ES-I3 (cell line): ENCODE measurements around the gene MAN1A2.
"Not testable (repeated sequence)": the region's sequence is repeated elsewhere in the genome, so short reads cannot be mapped to it uniquely, and the experiment has no call there.

ENCODE experiments used
- H3K36me3 ChIP-seq: 2 replicates; pipeline ENCODE4 v1.6.1; 2013; ENCODE audit warnings: mild to moderate bottlenecking, low read length, control low read depth, moderate library complexity; ENCODE audit not compliant: insufficient read depth
- H3K4me1 ChIP-seq: 2 replicates; pipeline ENCODE4 v1.6.1; 2013; ENCODE audit warnings: mild to moderate bottlenecking, control low read depth, low read length; ENCODE audit not compliant: insufficient read depth
- H3K9ac ChIP-seq: 2 replicates; pipeline ENCODE4 v1.6.1; 2013; ENCODE audit warnings: low read depth, mild to moderate bottlenecking, low read length, moderate library complexity
- H3K9me3 ChIP-seq: 2 replicates; pipeline ENCODE4 v1.6.1; 2013; ENCODE audit warnings: mild to moderate bottlenecking, low read length, moderate library complexity; ENCODE audit not compliant: control insufficient read depth, insufficient read depth

Gene MAN1A2

DNA sequence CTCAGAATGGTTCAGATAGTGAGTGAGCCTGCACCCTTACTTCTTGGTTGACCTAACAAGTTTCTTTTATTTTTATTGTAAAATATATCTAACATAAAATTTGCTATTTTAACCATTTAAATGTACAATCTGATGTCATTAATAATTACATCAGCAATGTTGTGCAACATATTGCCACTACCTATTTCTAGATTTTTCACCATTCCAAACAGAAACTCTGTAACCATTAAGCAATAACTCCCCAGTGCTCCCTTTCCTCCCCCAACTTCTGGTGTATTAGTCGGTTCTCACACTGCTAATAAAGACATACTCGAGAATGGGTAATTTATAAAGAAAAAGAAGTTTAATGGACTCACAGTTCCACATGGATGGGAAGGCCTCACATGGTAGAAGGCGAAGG lies 162.4 kb downstream of the MAN1A2 start:
- H3K4me1 ChIP-seq = no peaks in the 10 kb centered on the region
- no peak overlapping the region for H3K9ac ChIP-seq
- no peaks in the 10 kb centered on the region for H3K9me3 ChIP-seq
- no peaks in the 10 kb centered on the region for H3K36me3 ChIP-seq

DNA sequence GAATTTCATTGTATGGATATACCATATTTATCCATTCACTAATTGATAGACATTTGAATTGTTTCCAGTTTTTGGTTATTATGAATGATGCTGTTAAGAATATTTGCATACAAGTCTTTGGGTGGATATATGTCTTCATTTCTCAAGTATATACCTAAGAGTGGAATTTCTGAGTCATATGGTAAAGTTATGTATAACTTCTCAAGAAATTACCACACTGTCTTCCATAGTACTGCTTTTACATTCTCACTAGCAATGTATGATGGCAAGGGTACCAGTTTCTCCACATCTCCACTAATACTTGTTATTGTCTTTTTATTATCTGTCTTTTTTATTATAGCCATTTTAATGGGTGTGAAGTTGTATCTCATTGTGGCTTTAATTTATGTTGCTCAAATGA lies 164.0 kb downstream of the MAN1A2 start:
- Histone ChIP-seq H3K9me3 (no peaks in the 10 kb centered on the region), H3K36me3 (no peaks in the 10 kb centered on the region), H3K4me1 (no peaks in the 10 kb centered on the region), H3K9ac (no peak overlapping the region)

DNA sequence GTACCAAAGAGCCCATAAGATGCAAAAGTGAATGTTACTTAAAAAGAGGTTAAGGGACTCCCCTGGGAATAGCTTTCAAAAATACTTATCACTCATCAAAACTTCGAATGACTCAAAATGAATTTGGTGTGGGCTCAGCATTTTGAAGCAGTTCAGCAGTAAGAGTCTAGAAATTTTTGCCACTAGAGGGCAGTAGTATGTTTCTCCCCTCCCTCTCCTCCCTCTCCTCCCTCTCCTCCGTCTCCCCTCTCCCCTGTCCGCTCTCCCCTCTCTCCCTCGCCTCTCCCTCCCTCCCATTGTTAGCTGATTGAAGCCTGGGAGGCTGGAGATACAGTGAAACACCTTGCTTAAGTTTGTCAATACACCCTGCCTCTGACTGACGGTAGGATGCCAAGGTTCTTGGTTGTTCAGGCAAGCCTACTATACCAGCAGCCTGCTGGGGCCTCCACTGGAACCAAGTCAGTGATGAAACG lies 167.8 kb downstream of the MAN1A2 start:
- Histone ChIP-seq H3K36me3 (no peaks in the 10 kb centered on the region), H3K4me1 (no peaks in the 10 kb centered on the region), H3K9ac (no peak overlapping the region), H3K9me3 (no peaks in the 10 kb centered on the region)

DNA sequence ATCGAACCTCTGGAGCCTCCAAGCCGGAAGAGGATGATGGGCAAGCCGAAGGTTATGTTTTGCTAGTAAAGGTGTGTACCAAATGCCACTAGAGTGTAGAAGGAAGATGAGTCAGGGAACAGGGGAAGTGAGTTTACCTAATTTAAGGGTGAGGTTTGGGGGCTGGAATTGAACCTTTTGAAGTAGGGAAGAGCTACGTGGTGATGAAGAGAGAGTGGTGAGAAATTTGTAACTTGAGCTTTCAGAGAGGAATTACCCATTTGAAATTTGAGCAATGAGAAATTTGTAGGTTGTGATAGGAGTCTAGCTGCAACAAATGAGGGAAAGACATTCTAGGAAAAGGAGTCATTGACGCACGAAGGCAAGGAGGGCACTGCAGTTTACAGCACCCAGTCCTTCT lies 168.6 kb downstream of the MAN1A2 start:
- Histone ChIP-seq H3K9me3 (no peaks in the 10 kb centered on the region), H3K4me1 (no peaks in the 10 kb centered on the region), H3K9ac (no peak overlapping the region), H3K36me3 (no peaks in the 10 kb centered on the region)

DNA sequence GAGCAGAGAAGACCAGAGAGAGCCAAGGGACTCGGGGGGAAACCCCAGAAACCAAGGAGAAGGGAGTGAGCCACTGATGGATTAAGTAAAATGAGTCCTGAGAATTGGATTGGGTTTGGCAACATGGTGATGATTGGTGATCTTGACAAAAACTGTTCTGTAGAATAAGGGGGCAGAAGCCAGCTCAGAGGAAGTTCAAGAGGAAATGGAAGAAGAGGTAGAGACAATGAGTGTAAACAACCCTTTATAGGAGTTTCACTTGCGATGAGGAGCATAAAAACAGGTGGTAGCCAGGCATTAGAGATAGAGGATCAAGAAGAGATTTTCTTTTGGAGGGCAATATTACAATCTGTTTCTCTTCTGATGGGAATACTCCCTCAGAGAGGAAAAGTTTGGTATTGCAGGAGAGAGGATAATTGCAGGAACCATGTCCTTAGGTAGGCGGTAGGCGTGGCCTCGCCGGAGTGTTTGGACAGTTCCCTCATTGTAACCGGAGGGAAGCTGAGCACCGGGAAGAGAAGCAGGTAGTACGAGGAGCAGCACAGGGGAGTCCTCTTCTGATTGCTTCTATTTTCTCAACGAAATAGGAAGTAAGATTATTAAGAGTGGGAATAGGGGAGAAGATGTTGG lies 170.2 kb downstream of the MAN1A2 start:
- Histone ChIP-seq H3K4me1 (no peaks in the 10 kb centered on the region), H3K9me3 (no peaks in the 10 kb centered on the region), H3K36me3 (no peaks in the 10 kb centered on the region), H3K9ac (no peak overlapping the region)

DNA sequence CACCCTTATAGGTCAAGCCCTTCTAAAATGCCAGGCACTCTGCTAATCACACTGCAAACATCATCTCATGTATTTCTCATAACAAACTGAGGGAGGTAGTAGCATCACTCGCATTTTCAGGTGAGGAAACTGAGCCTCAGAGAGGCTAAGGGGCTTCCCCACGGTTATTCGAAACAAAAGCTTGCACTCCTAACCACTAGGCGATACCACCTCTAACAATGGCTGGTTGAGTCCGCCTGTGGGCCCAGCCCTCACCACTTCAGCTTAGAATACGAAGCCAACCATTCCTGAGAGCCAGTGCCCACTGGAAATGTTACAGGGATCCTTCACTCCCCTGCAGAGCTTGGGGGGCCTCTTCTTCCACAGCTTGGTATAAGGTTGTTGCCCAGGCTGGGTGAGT lies 173.3 kb downstream of the MAN1A2 start:
- no peaks in the 10 kb centered on the region for H3K9me3 ChIP-seq
- no peak overlapping the region for H3K9ac ChIP-seq
- H3K36me3 ChIP-seq = no peaks in the 10 kb centered on the region
- H3K4me1 ChIP-seq = no peaks in the 10 kb centered on the region

DNA sequence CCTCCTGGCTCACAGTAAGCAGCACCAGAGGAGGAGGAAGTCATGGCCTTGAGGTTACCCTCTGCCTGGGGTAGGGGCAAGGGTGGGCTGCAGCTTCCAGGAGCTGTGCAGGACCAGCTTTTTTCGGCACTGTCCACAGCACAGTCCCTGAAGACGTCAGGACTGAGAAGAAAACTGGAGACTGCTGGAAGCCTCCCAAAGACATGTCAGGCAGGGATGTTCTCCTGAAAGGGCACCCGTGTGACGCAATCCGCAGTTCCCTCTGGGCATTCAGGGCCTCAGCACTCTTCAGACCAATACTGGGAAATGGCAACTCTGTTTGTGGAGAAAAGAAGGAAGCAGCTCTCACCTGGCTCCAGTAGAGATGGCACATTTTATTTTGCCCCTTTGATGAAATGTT lies 173.8 kb downstream of the MAN1A2 start:
- Histone ChIP-seq H3K36me3 (no peaks in the 10 kb centered on the region), H3K9ac (no peak overlapping the region), H3K9me3 (no peaks in the 10 kb centered on the region), H3K4me1 (no peaks in the 10 kb centered on the region)

DNA sequence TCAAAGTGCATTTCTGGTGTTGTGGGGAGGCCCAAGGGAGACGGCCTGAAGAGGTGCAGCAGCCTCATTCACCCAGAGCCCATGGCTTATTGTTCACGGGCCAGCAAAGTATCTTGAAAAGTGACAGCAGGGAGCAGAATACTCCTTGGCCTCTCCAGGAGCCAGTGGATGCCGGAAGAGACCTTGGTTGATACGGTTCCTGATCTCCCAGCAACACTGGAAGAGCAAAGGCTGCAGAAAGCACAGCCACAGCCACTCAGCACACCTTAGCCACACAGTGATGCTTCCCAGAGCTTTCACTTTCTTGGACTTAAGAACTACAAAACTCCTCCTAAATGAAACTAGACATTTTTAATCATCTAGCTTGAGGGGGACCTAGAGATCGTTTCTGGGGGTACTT lies 174.3 kb downstream of the MAN1A2 start:
- Histone ChIP-seq H3K36me3 (no peaks in the 10 kb centered on the region), H3K4me1 (no peaks in the 10 kb centered on the region), H3K9me3 (no peaks in the 10 kb centered on the region), H3K9ac (no peak overlapping the region)

DNA sequence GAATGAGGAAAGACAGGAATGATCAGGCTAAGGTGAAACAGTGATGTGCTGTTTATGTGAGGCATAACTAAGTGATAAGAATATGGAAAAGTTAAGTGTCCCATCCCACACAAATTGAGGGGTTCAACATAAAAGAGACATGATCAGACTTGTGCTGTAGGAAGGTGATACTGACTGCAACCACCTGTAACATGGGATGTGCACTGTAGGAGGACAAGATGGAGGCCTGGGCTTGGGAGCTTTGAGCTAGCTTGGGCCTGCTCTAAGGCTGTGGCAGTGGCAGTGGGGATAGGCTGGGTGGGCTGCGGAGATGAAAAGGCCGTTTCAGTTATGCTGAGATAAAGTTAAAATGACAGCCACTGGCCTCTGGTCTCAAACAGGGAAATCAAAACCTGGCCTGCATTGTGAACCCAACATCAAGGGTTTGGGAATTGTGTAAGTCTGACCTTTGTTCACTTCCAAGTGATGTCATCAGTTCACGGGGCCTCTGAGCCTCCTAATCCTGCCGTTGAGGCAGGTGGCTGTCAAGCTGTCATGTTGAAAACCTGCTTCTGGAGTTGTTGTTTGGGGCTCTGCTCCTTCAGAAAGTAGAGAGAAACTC lies 177.4 kb downstream of the MAN1A2 start:
- Histone ChIP-seq H3K4me1 (no peaks in the 10 kb centered on the region), H3K9me3 (no peaks in the 10 kb centered on the region), H3K36me3 (no peaks in the 10 kb centered on the region), H3K9ac (no peak overlapping the region)

DNA sequence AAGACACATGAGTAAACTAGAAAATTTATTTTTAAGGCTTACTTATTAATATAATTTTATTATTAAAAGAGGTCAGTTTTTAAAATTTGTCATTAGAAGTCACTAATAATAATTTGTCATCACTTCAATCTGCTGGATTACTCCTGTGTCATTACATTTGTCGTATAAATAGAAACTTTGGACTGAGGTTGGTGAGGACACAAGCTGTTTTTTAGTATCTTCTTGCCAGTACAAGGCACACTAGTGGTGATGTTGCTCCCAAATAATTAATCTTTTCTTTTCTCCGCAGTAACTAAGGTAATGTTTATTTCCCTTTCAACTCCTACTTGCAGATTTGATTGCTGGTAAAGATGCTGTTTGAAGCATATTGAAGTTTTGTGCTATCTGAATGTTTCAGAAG lies 179.2 kb downstream of the MAN1A2 start:
- Histone ChIP-seq H3K4me1 (no peaks in the 10 kb centered on the region), H3K9me3 (no peaks in the 10 kb centered on the region), H3K36me3 (no peaks in the 10 kb centered on the region), H3K9ac (no peak overlapping the region)

DNA sequence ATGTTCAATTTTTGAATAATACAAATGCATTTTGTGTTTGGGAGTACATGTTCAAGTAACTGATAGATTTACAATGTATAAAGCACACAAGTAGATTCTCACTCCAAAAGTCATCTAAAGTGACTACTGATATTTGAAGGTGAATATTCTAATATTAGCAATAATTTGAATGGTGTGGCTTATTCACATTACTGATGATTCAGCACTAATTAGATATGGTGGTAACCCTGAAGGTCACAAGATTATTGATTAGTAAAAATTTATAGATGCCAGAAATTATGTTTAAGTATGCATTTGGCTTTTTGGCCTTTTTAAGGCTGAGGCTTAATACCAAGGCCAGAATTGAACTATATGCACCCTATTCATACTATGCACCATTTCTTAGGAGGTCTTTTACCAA lies 186.2 kb downstream of the MAN1A2 start:
- H3K36me3 ChIP-seq = no peaks in the 10 kb centered on the region
- no peaks in the 10 kb centered on the region for H3K4me1 ChIP-seq
- H3K9me3 ChIP-seq = no peaks in the 10 kb centered on the region
- H3K9ac ChIP-seq = no peak overlapping the region

DNA sequence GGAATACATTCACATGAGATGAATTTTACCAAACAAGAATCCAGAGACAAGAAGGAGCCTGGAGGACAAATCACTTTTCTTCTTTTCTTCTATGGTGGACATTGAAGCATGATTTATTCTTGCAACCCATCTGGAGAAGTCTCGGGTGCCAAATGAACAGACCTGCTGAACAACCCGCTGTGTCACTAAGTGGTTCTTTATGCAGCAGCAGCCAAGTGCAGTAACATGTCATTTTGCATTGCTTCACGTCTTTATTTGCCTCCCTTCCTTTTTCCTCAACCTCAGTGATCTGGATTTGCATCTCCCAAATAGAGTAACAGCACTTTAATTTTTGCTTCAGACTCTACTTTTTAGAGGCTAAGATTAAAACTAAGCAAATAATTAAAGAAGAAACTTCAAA lies 188.6 kb downstream of the MAN1A2 start:
- Histone ChIP-seq H3K4me1 (no peaks in the 10 kb centered on the region), H3K36me3 (no peaks in the 10 kb centered on the region), H3K9ac (no peak overlapping the region)

DNA sequence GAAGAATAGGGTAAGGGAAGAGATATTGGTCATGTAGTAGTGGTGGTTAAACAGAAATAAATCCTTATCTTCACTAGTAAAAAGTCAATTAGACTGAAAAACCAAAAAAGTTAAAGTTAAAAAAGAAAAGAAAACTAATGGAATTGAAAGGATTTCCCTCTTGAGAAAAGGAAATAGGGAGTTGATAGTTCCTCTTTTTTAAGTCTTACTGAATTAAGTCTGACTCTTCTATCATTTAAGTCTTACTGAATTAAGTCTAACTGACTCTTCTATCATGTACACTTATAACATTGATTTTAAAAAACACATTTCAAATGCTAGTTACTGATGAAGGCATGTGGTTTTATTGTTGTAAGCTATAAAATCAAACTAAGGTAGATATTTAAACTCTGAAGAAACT lies 189.1 kb downstream of the MAN1A2 start:
- Histone ChIP-seq H3K9me3 (no peaks in the 10 kb centered on the region; the same call in 1 of the 2 replicates), H3K36me3 (no peaks in the 10 kb centered on the region), H3K4me1 (no peaks in the 10 kb centered on the region), H3K9ac (no peak overlapping the region)

More for the DNA sequence above, 188.6 kb downstream of the MAN1A2 start:
- H3K9me3 ChIP-seq = no peaks in the 10 kb centered on the region; the same call in 1 of the 2 replicates

DNA sequence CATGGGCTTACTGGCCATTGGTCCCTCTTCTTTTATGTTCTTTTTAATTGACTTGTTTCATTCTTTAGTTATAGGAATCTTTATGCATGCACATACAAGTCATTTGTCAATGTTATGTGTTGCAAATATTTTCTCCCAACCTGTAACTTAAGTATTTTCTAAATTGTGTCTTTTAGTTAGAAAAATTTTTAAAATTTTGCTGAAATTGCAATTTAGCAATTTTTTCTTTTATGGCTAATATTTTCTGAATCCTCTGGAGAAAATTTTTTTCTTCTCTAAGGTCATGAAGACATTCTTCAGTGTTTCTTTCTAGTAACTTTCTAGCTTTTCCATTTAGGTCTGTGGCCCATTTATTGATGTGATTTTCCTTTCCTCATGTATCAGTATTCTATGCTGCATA lies 189.7 kb downstream of the MAN1A2 start:
- Histone ChIP-seq H3K9ac (no peak overlapping the region), H3K4me1 (no peaks in the 10 kb centered on the region), H3K9me3 (no peaks in the 10 kb centered on the region; the same call in 1 of the 2 replicates), H3K36me3 (no peaks in the 10 kb centered on the region)

DNA sequence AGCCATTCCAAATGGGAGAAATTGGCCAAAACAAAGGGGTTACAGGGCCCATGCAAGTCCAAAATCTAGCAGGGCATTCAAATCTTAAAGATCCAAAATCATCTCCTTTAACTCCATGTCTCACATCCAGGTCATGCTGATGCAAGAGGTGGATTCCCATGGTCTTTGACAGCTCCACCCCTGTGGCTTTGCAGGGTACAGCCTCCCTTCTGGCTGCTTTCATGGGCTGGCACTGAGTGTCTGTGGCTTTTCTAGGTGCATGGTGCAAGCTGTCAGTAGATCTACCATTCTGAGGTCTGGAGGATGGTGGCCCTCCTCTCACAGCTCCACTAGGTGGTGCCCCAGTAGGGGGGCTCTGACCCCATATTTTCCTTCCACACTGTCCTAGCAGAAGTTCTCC lies 191.2 kb downstream of the MAN1A2 start:
- H3K4me1 ChIP-seq = not testable (repeated sequence)

More for the DNA sequence above, 191.2 kb downstream of the MAN1A2 start:
- H3K9ac ChIP-seq, H3K36me3 ChIP-seq, H3K9me3 ChIP-seq: not testable (repeated sequence)
